Skeletal muscle tissue (tissue), 4 donors: Measurements from ENCODE around the gene NATD1. TPM values are rescaled to one million over a fixed set of nuclear protein-coding genes. Genes with fewer than 3 reads are reported as not detected.

Experiments used
- H3K27ac ChIP-seq: one replicate; pipeline ENCODE4 v1.7.0; 2013; ENCODE audit warnings: mild to moderate bottlenecking, low read depth, low read length, inconsistent platforms
- H3K27me3 ChIP-seq, 3 donors: one replicate each; pipeline ENCODE4 v1.7.0; 2013; ENCODE audit warnings: low read length in 3 of 3; ENCODE audit not compliant: control insufficient read depth in 3 of 3, insufficient read depth in 3 of 3
- H3K36me3 ChIP-seq, 3 donors: one replicate each; pipeline ENCODE4 v1.7.0; 2013; ENCODE audit warnings: low read length in 3 of 3; ENCODE audit not compliant: control insufficient read depth in 3 of 3, insufficient read depth in 3 of 3
- H3K4me1 ChIP-seq, 3 donors: one replicate each; pipeline ENCODE4 v1.7.0; 2013; ENCODE audit warnings: low read length in 3 of 3, mild to moderate bottlenecking in 3 of 3; ENCODE audit not compliant: control insufficient read depth in 3 of 3, insufficient read depth in 3 of 3
- H3K4me3 ChIP-seq, 3 donors: one replicate each; pipeline ENCODE4 v1.7.0; 2013; ENCODE audit warnings: low read length in 3 of 3
- H3K9ac ChIP-seq, 3 donors: one replicate each; pipeline ENCODE4 v1.7.0; 2013; ENCODE audit warnings: low read length in 3 of 3, mild to moderate bottlenecking in 3 of 3, moderate library complexity in 2 of 3, low read depth in 1 of 3
- H3K9me3 ChIP-seq, 3 donors: one replicate each; pipeline ENCODE4 v1.7.0; 2013; ENCODE audit warnings: low read length in 3 of 3; ENCODE audit not compliant: control insufficient read depth in 3 of 3
- total RNA-seq: library from RNA; depleted of rRNA; stranded (reverse); fragments of >200 nt; gene quantifications from one replicate; pipeline ENCODE4 v1.2.3, GENCODE V29; 2014
- donor health status: Osteomylitis.

NATD1 gene
- total RNA-seq, 1 donor from 2014 or later, result 3.7 TPM

GRCh38 chr17:21297026-21297520 is 43.9 kb upstream of the NATD1 start:
- H3K27me3 ChIP-seq, result peaks cover 0 to 3% (median 0%) of the 10 kb centered on the region in 3 donors
- H3K9ac ChIP-seq, result peak overlapping the region; percentile 20 to 76 (median 69)
- peaks cover 43 to 68% (median 66%) of the 10 kb centered on the region in 3 donors for H3K4me1 ChIP-seq
- H3K27ac ChIP-seq, result peak overlapping the region; percentile 66
- peak overlapping the region in 2 of 3 donors; percentile 22 to 29 for H3K4me3 ChIP-seq
- H3K9me3 ChIP-seq, result peaks cover 0 to 2% (median 0%) of the 10 kb centered on the region in 3 donors
- peaks cover 35 to 51% (median 39%) of the 10 kb centered on the region in 3 donors for H3K36me3 ChIP-seq

GRCh38 chr17:21296097-21297025 is 43.2 kb upstream of the NATD1 start:
- Histone ChIP-seq H3K27ac (peak overlapping the region; percentile 68), H3K36me3 (peaks cover 31 to 52% (median 33%) of the 10 kb centered on the region in 3 donors), H3K4me1 (peaks cover 48 to 74% (median 70%) of the 10 kb centered on the region in 3 donors), H3K27me3 (peaks cover 0 to 3% (median 0%) of the 10 kb centered on the region in 3 donors), H3K4me3 (peak overlapping the region in 1 of 3 donors; percentile 22), H3K9me3 (peaks cover 0 to 2% (median 0%) of the 10 kb centered on the region in 3 donors), H3K9ac (peak overlapping the region; percentile 20 to 76 (median 69))

DNA sequence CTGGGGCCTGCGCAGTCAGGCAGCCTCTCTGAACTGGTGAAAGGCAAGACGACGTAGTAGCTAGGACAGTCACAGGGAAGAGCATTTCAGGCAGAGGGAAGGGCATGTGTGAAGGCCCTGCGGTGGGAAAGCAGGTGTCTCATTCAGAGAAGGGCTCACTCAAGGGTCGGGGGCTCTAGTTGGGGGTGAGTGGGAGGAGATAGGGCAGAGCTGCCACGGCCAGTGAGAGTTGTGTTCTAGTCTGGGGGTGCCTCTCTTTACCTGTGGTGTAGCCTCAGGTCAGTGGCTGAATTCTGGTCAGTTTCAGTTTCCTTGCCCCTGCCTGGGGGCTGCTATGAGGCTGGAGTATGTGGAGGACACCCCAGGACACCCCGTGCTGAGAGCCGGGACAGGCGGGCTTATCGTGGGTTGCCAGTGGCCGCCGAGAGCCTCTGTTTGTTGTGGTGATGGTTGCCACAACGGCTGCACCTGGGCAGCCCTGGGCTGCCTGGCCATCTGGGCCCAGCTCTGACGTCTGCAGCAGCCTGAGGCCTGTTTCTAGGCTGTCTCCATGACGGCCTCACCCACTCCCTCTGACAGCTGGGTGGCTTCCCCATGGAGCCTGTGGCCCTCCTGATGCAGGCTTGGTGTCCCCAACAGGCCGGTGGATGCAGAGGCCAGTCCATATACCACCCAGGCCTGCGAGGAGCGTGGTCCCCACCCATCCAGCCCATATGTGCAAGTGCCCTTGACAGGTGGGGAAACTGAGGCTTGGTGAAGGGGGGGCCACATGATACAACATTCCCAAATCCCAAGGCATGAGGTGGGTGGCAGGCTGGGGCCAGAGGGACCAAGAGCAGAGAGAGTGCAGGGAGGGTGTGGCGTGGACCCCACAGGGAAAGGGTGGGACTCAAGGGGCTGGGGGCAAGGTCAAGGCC is 42.1 kb upstream of the NATD1 start:
- Histone ChIP-seq H3K36me3 (peaks cover 21 to 43% (median 22%) of the 10 kb centered on the region in 3 donors), H3K4me3 (peak overlapping the region in 1 of 3 donors; percentile 45), H3K9me3 (no peaks in the 10 kb centered on the region), H3K4me1 (peaks cover 57 to 85% (median 75%) of the 10 kb centered on the region in 3 donors), H3K9ac (peak overlapping the region; percentile 23 to 70 (median 47)), H3K27me3 (peaks cover 0 to 3% (median 0%) of the 10 kb centered on the region in 3 donors), H3K27ac (peak overlapping the region; percentile 68)

DNA sequence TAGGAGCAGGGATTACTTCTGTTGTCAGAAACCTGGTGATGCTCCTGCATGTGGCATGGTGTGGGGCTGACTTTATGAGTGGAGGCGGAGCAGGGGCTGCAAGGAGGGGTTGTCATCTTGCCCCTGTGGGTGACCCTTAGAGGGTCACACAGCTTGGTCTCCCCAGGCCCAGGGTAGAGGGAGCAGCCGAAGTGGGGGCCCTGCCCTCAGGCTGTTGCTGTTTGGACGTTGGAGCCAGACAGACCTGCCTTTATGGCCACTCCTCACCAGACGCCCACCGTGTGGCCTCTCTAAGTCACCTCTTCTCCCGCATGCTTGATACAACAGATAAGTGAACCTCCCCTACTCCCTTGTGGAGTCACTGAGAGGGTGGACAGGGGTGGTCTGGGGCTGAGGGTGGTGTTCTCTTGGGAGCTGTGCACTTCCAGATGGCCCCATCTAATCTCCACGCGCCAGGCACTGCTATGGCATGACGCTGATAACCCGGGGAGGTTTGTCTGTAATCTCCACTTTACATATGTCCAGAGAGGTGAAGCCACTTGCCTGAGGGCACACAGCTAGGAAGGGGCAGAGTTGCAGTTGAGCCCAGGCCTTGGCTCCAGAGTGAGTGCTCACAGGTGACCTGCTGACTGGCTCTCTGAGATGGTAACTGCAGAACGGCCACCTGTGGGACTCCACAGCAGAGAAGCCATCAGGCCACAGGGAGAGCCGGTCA is 41.3 kb upstream of the NATD1 start:
- Histone ChIP-seq H3K36me3 (peaks cover 14 to 37% (median 15%) of the 10 kb centered on the region in 3 donors), H3K4me3 (no peak overlapping the region), H3K27me3 (peaks cover 0 to 3% (median 0%) of the 10 kb centered on the region in 3 donors), H3K27ac (peak overlapping the region; percentile 68), H3K9me3 (no peaks in the 10 kb centered on the region), H3K9ac (peak overlapping the region; percentile 23 to 70 (median 47)), H3K4me1 (peaks cover 65 to 90% (median 83%) of the 10 kb centered on the region in 3 donors)

GRCh38 chr17:21293831-21294210 is 40.6 kb upstream of the NATD1 start:
- peaks cover 8 to 30% (median 8%) of the 10 kb centered on the region in 3 donors for H3K36me3 ChIP-seq
- H3K27ac ChIP-seq, result no peak overlapping the region
- H3K27me3 ChIP-seq, result peaks cover 0 to 3% (median 0%) of the 10 kb centered on the region in 3 donors
- H3K9ac ChIP-seq, result peak overlapping the region in 1 of 3 donors; percentile 70
- H3K9me3 ChIP-seq, result no peaks in the 10 kb centered on the region
- H3K4me3 ChIP-seq, result no peak overlapping the region
- peaks cover 72 to 94% (median 88%) of the 10 kb centered on the region in 3 donors for H3K4me1 ChIP-seq

GRCh38 chr17:21292867-21293830 is 39.9 kb upstream of the NATD1 start:
- H3K4me1 ChIP-seq, result peaks cover 74 to 95% (median 89%) of the 10 kb centered on the region in 3 donors
- peak overlapping the region in 1 of 3 donors; percentile 70 for H3K9ac ChIP-seq
- peaks cover 1 to 24% (median 2%) of the 10 kb centered on the region in 3 donors for H3K36me3 ChIP-seq
- peaks cover 0 to 3% (median 0%) of the 10 kb centered on the region in 3 donors for H3K27me3 ChIP-seq
- no peaks in the 10 kb centered on the region for H3K9me3 ChIP-seq
- H3K27ac ChIP-seq, result no peak overlapping the region
- H3K4me3 ChIP-seq, result no peak overlapping the region

- H3K4me1 ChIP-seq, result peaks cover 74 to 95% (median 89%) of the 10 kb centered on the region in 3 donors
- no peak overlapping the region for H3K9ac ChIP-seq
- H3K4me3 ChIP-seq, result no peak overlapping the region
- H3K27me3 ChIP-seq, result peaks cover 0 to 3% (median 0%) of the 10 kb centered on the region in 3 donors
- H3K27ac ChIP-seq, result no peak overlapping the region
- H3K36me3 ChIP-seq, result peaks cover 0 to 23% (median 2%) of the 10 kb centered on the region in 3 donors
- H3K9me3 ChIP-seq, result no peaks in the 10 kb centered on the region
These were observed 38.7 kb upstream of the NATD1 start for GRCh38 chr17:21291862-21292261.

DNA sequence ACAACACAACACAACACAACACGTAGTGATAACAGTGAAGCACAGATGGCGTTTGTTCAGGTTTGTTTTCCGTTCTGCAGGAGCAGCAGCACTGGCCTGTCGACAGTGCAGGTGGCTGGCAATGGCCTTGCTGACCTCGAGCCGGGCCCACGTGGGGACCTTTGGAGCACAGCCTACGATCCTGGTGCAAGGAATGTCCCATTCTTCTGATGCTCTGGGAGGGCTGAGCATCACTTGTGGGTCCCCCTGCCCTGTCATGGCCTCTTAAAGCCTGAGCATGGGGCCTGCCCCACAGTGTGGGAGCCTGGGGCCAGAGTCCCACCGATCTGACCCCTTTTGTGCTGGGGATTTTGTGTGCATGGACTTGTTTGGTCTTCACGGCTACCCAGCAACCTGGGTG is 38.1 kb upstream of the NATD1 start:
- Histone ChIP-seq H3K9me3 (no peaks in the 10 kb centered on the region), H3K9ac (peak overlapping the region in 1 of 3 donors; percentile 33), H3K27ac (no peak overlapping the region), H3K4me1 (peaks cover 74 to 95% (median 89%) of the 10 kb centered on the region in 3 donors), H3K4me3 (no peak overlapping the region), H3K27me3 (peaks cover 0 to 3% (median 0%) of the 10 kb centered on the region in 3 donors), H3K36me3 (peaks cover 0 to 20% (median 2%) of the 10 kb centered on the region in 3 donors)
